ENCODE data around the gene RNF20. TPM values are rescaled to one million over a fixed set of nuclear protein-coding genes. Genes with fewer than 3 reads are reported as not detected.
A peak's percentile ranks its signal among the peaks of the same experiment; 100 is the strongest.
"Not testable (repeated sequence)": the region's sequence is repeated elsewhere in the genome, so short reads cannot be mapped to it uniquely, and the experiment has no call there.

RNF20 gene
- total RNA-seq, 8 experiments from 2014 or later = 30.1 to 124 (median 35.5) TPM

DNA sequence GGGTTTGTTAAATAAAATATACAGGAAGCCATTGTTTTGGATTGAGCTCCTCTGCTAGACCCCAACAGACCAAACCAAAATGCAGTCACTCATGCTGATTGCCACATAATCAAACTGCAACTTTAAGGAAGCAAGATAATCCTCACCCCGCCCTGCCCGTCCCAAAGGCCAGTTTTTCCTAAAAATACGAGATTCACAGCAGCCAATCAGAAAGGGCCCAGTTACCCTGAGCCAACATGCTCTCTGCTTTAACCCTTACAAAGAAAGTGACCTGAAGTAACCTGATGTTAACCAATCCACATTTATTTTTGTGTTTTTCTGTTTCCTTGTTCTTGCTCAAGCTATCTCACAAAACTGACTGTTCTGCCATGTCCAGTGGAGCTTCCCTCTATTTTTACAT is 21.5 kb upstream of the RNF20 start:
- in situ Hi-C loops (cut with MboI; ENCODE audit: low pct_unique_long_range_greater_than_20kb in 2 of 9, low sequenced_read_pairs in 9 of 9, unreplicated experiment in 9 of 9) = no loop called here
- 0 to 100% (median 60%) methylated on average over 1 to 3 of the region's 3 CpGs; no CpG with 5 or more reads in 3 of the 10 experiments for WGBS, 10 experiments

GRCh38 chr9:101513351-101513750 is 20.3 kb upstream of the RNF20 start:
- no peak for ATAC-seq (replicated peaks in 6 of 8)
- no peak overlapping the region for H3K27ac ChIP-seq
- no peak overlapping the region for H3K4me3 ChIP-seq
- in situ Hi-C loops (cut with MboI; ENCODE audit: low pct_unique_long_range_greater_than_20kb in 2 of 9, low sequenced_read_pairs in 9 of 9, unreplicated experiment in 9 of 9) = no loop called here
- H3K4me1 ChIP-seq (replicated peaks in 1 of 2) = no peaks in the 10 kb centered on the region

More for the DNA sequence above, 21.5 kb upstream of the RNF20 start:
- no peak for ATAC-seq (replicated peaks in 6 of 8)
- Histone ChIP-seq H3K4me1 (replicated peaks in 1 of 2) (no peaks in the 10 kb centered on the region), H3K4me3 (no peak overlapping the region), H3K27ac (no peak overlapping the region)

DNA sequence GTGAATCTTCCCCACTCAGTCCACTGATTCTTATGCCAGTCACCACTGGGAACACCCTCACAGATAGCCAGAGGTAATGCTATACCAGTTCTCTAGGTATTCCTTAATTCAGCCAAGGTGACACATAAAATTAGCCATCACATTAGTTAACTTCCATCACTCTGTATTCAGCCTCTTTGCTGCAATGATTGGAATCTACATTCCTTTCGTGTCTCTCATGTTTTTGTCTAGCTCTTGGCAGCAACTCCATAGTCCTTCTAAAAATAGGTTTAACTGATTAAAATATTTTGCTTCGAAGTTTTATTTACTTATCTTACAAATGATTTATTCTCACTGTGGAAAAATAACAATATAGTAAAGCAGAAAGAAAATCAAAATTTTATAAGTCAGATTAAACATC is 19.6 kb upstream of the RNF20 start:
- Histone ChIP-seq H3K27ac (no peak overlapping the region), H3K4me3 (no peak overlapping the region), H3K4me1 (replicated peaks in 1 of 2) (no peaks in the 10 kb centered on the region)
- ATAC-seq (replicated peaks in 6 of 8) = peak in 3 of 8 experiments; percentile 44 to 64 (median 57)
- in situ Hi-C loops (cut with MboI; ENCODE audit: low pct_unique_long_range_greater_than_20kb in 2 of 9, low sequenced_read_pairs in 9 of 9, unreplicated experiment in 9 of 9) = no loop called here
- WGBS, 10 experiments = 0 to 83% (median 53%) methylated on average over 1 to 2 of the region's 2 CpGs

DNA sequence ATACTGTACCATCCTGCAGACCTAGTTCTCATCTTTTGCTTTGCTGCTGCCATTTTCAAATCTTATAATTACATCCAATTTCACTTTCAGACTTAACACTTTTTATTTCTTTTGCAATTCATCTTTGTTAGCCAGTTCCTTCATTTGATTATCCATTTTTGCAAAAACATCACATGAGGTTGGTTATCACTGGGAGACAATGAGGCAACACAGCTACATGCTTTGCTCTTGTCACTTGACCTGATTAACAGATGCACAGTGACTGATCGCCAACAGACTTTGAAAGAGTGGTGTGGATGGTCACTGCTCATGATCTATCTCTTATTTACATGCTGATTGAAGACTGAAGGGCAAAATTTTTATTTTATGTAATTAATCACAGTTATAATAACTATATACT is 17.0 kb upstream of the RNF20 start:
- H3K27ac ChIP-seq = no peak overlapping the region
- H3K4me1 ChIP-seq (replicated peaks in 1 of 2) = no peaks in the 10 kb centered on the region
- no peak overlapping the region for H3K4me3 ChIP-seq
- in situ Hi-C loops (cut with MboI; ENCODE audit: low pct_unique_long_range_greater_than_20kb in 2 of 9, low sequenced_read_pairs in 9 of 9, unreplicated experiment in 9 of 9) = no loop called here
- ATAC-seq (replicated peaks in 6 of 8) = no peak
- 44 to 100% (median 80%) methylated on average over 1 of the region's 1 CpG; no CpG with 5 or more reads in 4 of the 10 experiments for WGBS, 10 experiments

DNA sequence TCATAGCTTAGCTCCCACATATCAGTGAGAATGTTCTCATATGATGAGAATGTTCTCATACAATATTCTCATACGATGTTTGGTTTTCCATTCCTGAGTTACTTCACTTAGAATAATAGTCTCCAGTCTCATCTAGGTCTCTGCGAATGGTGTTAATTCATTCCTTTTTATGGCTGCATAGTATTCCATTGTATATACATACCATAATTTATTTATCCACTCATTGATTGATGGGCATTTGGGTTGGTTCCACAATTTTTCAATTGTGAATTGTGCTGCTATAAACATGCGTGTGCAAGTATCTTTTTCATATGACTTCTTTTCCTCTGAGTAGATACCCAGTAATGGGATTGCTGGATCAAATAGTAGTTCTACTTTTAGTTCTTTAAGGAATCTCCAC is 15.2 kb upstream of the RNF20 start:
- ATAC-seq (replicated peaks in 6 of 8); H3K27ac ChIP-seq; H3K4me1 ChIP-seq (replicated peaks in 1 of 2); in situ Hi-C loops (cut with MboI; ENCODE audit: low pct_unique_long_range_greater_than_20kb in 2 of 9, low sequenced_read_pairs in 9 of 9, unreplicated experiment in 9 of 9); H3K4me3 ChIP-seq: not testable (repeated sequence)
- 29 to 100% (median 95%) methylated on average over 1 to 3 of the region's 3 CpGs; no CpG with 5 or more reads in 1 of the 10 experiments for WGBS, 10 experiments

GRCh38 chr9:101524371-101524770 is 9.3 kb upstream of the RNF20 start:
- Histone ChIP-seq H3K4me3 (no peak overlapping the region), H3K27ac (no peak overlapping the region), H3K4me1 (replicated peaks in 1 of 2) (no peaks in the 10 kb centered on the region)
- ATAC-seq (replicated peaks in 6 of 8) = no peak
- 10 to 100% (median 87%) methylated on average over 1 to 5 of the region's 6 CpGs; no CpG with 5 or more reads in 4 of the 10 experiments for WGBS, 10 experiments
- in situ Hi-C loops (cut with MboI; ENCODE audit: low pct_unique_long_range_greater_than_20kb in 2 of 9, low sequenced_read_pairs in 9 of 9, unreplicated experiment in 9 of 9) = loop anchor here in 1 of 9 experiments (10.0 kb wide), 1 partner anchor 60 kb away; no protein-coding TSS in a partner anchor

GRCh38 chr9:101527066-101527465 is 6.6 kb upstream of the RNF20 start:
- 51 to 88% (median 80%) methylated on average over 1 to 5 of the region's 6 CpGs; no CpG with 5 or more reads in 1 of the 10 experiments for WGBS, 10 experiments
- Histone ChIP-seq H3K4me1 (replicated peaks in 1 of 2) (no peaks in the 10 kb centered on the region), H3K4me3 (no peak overlapping the region), H3K27ac (no peak overlapping the region)
- in situ Hi-C loops (cut with MboI; ENCODE audit: low pct_unique_long_range_greater_than_20kb in 2 of 9, low sequenced_read_pairs in 9 of 9, unreplicated experiment in 9 of 9) = loop anchor here in 1 of 9 experiments (10.0 kb wide), 1 partner anchor 62 kb away; no protein-coding TSS in a partner anchor
- peak in 1 of 8 experiments; percentile 34 for ATAC-seq (replicated peaks in 6 of 8)

- in situ Hi-C loops (cut with MboI; ENCODE audit: low pct_unique_long_range_greater_than_20kb in 2 of 9, low sequenced_read_pairs in 9 of 9, unreplicated experiment in 9 of 9) = loop anchor here in 1 of 9 experiments (10.0 kb wide), 1 partner anchor 63 kb away; no protein-coding TSS in a partner anchor
These were observed 5.6 kb upstream of the RNF20 start for GRCh38 chr9:101528015-101528414.

GRCh38 chr9:101530076-101530711 is 3.5 kb upstream of the RNF20 start:
- no peak overlapping the region for H3K27ac ChIP-seq
- ATAC-seq (replicated peaks in 6 of 8) = peak in 3 of 8 experiments; percentile 9 to 22 (median 12)
- WGBS, 10 experiments = 0 to 65% (median 20%) methylated on average over 2 to 6 of the region's 6 CpGs; no CpG with 5 or more reads in 1 of the 10 experiments
- peaks cover 3 to 9% of the 10 kb centered on the region in 2 donors for H3K4me1 ChIP-seq (replicated peaks in 1 of 2)
- in situ Hi-C loops (cut with MboI; ENCODE audit: low pct_unique_long_range_greater_than_20kb in 2 of 9, low sequenced_read_pairs in 9 of 9, unreplicated experiment in 9 of 9) = loop anchor here in 1 of 9 experiments (5.0 kb wide), 1 partner anchor 68 kb away; no protein-coding TSS in a partner anchor
- H3K4me3 ChIP-seq = no peak overlapping the region

More at GRCh38 chr9:101528015-101528414, 5.6 kb upstream of the RNF20 start:
- ATAC-seq (replicated peaks in 6 of 8) = no peak
- Histone ChIP-seq H3K4me1 (replicated peaks in 1 of 2) (no peaks in the 10 kb centered on the region), H3K27ac (no peak overlapping the region), H3K4me3 (no peak overlapping the region)

DNA sequence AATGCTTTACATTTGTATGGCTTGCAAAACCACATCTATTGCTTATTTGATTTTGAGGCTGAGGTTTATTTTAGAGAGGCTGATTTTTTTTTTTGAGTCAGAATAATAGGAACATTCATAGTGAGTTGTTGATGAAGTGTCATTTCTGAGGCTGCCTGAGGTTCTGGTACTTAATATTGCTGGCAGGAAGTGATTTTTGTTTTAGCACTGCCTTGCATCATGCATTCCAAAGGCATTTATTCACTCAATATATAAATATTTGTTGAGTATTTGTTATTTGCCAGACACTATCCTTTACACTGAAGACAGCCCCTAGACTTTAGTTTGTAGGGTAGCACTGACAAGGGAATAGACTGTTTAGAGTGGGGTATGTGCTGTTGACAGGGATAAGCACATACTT is 2.7 kb downstream of the RNF20 start:
- no peak overlapping the region for H3K4me3 ChIP-seq
- H3K4me1 ChIP-seq (replicated peaks in 1 of 2) = peaks cover 3 to 11% of the 10 kb centered on the region in 2 donors
- no peak overlapping the region for H3K27ac ChIP-seq
- no peak for ATAC-seq (replicated peaks in 6 of 8)
- in situ Hi-C loops (cut with MboI; ENCODE audit: low pct_unique_long_range_greater_than_20kb in 2 of 9, low sequenced_read_pairs in 9 of 9, unreplicated experiment in 9 of 9) = no loop called here

DNA sequence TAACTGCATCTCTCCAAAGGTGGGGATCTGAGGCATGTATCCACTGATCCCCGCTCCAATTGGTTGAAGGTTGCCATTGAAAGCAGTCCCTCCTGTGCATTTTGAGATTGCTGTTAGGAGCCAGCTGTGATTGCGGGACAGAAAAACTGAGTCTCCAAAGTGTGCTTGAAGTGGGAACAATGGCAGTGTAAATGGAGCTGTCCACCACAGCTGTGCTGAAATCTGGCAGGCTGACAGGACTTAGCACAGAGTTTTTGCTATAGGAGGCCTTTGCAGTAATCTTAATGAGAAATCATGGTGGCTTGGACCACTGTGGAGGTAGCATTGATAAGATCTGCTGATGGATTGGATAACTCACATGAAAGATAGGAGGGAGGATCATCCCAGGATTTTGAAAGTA is 3.3 kb downstream of the RNF20 start:
- H3K4me1 ChIP-seq (replicated peaks in 1 of 2) = peaks cover 3 to 11% of the 10 kb centered on the region in 2 donors
- ATAC-seq (replicated peaks in 6 of 8) = no peak
- no peak overlapping the region for H3K27ac ChIP-seq
- in situ Hi-C loops (cut with MboI; ENCODE audit: low pct_unique_long_range_greater_than_20kb in 2 of 9, low sequenced_read_pairs in 9 of 9, unreplicated experiment in 9 of 9) = no loop called here
- H3K4me3 ChIP-seq = no peak overlapping the region
- 29 to 94% (median 90%) methylated on average over 1 to 2 of the region's 2 CpGs; no CpG with 5 or more reads in 4 of the 10 experiments for WGBS, 10 experiments

DNA sequence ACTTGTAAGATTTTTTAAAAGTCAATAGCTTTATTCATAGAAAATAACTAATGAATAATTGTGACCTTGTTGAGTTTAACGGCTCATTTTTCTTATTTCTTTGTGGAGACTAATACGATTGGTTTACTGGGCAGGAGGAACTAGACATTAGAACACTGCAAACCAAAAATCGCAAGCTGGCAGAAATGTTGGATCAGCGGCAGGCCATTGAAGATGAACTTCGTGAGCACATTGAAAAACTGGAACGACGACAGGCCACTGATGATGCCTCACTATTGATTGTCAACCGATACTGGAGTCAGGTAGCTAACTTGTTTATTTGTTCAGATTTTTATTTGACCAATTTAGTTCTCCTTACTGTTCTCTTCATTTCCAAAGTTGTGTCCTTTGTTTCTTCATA is 6.4 kb downstream of the RNF20 start:
- Histone ChIP-seq H3K27ac (no peak overlapping the region), H3K4me3 (no peak overlapping the region), H3K4me1 (replicated peaks in 1 of 2) (peaks cover 0 to 4% of the 10 kb centered on the region in 2 donors)
- WGBS, 10 experiments = 88 to 100% (median 97%) methylated on average over 2 to 8 of the region's 8 CpGs; no CpG with 5 or more reads in 1 of the 10 experiments
- ATAC-seq (replicated peaks in 6 of 8) = no peak
- in situ Hi-C loops (cut with MboI; ENCODE audit: low pct_unique_long_range_greater_than_20kb in 2 of 9, low sequenced_read_pairs in 9 of 9, unreplicated experiment in 9 of 9) = no loop called here

GRCh38 chr9:101543098-101543735 is 9.6 kb downstream of the RNF20 start:
- Histone ChIP-seq H3K4me1 (replicated peaks in 1 of 2) (no peaks in the 10 kb centered on the region), H3K4me3 (no peak overlapping the region), H3K27ac (no peak overlapping the region)
- in situ Hi-C loops (cut with MboI; ENCODE audit: low pct_unique_long_range_greater_than_20kb in 2 of 9, low sequenced_read_pairs in 9 of 9, unreplicated experiment in 9 of 9) = no loop called here
- no peak for ATAC-seq (replicated peaks in 6 of 8)
- WGBS, 10 experiments = 94 to 100% (median 97%) methylated on average over 3 to 8 of the region's 14 CpGs; no CpG with 5 or more reads in 6 of the 10 experiments

Data from motor neuron (in vitro differentiated cells).